Measurements from ENCODE around the gene ABHD12B.

The ABHD12B gene

DNA sequence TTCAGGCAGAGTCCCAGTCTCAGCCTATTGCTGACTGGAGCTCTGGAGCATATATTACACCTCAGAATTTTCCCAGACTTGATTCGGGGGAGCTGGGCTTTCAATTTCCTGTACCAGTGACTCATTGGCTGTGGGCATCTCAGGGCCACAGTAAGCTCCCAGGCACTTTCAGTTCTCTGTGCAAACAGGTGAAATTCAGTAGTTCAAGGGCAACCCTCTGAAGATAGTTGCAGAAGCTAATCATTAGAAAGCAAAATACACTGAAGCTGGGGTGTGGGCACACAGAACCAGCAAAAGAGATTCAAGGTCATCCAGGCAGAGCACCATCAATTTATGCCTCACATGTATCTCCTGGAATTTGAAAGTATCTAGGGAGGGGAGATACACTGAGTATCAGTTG, 32.8 kb upstream of the ABHD12B start:
- in situ Hi-C loops (cut with MboI; ENCODE audit: low sequenced_read_pairs): no loop called here

DNA sequence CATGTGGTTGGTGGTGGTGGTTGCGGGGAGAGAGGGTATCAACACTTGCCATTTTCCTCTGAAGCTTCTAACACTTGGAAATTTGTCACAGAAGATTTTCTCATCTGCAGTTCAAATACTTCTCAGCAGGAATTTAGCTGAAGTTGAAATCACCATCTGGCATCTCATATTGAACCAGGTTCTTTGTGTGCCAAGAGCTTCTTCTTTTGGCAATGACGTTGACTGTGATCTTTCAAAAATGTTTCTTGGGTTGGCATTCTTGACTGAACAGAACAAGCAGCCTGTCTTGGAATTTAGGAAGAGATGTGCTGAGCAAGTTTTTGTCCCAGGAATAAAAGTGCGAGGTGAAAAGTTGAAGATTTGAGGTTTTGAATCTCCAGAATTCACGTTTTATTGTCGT, 32.2 kb upstream of the ABHD12B start:
- in situ Hi-C loops (cut with MboI; ENCODE audit: low sequenced_read_pairs): no loop called here

DNA sequence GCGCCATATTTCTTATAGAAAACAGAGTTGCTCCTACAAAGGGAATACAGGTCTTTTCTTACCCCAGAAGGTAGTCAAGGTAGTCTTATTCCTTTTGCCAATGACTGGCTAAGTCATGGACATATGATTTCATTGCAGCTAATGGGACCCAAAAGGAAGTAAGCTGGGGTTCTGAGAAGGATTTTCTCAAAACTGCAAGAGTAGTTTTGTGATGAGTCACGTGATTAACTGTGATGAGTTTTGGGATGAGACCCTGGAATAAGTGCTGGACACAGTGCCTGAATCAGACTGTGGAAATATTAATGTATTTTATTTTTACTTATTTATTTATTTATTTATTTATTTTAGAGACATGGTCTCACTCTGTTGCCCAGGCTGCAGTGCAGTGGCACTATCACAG, 27.5 kb upstream of the ABHD12B start:
- in situ Hi-C loops (cut with MboI; ENCODE audit: low sequenced_read_pairs): no loop called here

DNA sequence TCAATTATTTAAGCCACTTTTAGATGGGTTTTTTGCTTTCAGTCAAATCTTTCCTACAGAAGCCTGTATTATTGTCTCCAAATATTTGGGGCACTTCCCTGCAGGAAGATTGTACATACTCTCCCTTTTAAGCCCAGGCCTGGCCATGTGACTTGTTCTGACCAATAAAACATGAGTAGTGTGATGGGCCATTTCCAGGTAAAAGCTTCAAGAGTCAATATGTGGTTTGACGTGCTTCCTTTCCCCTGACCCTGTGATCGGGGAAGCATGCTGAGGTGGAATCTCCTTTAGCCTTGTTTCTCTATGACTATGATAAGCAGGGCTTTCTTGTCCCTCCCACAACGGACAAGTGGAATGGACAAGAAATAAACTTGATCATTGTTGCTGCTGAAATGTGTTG, 26.7 kb upstream of the ABHD12B start:
- in situ Hi-C loops (cut with MboI; ENCODE audit: low sequenced_read_pairs): no loop called here

- in situ Hi-C loops (cut with MboI; ENCODE audit: low sequenced_read_pairs): no loop called here
Observed at GRCh38 chr14:50846226-50846880, 25.5 kb upstream of the ABHD12B start.

- in situ Hi-C loops (cut with MboI; ENCODE audit: low sequenced_read_pairs): no loop called here
Observed at GRCh38 chr14:50853891-50854290, 18.0 kb upstream of the ABHD12B start.

DNA sequence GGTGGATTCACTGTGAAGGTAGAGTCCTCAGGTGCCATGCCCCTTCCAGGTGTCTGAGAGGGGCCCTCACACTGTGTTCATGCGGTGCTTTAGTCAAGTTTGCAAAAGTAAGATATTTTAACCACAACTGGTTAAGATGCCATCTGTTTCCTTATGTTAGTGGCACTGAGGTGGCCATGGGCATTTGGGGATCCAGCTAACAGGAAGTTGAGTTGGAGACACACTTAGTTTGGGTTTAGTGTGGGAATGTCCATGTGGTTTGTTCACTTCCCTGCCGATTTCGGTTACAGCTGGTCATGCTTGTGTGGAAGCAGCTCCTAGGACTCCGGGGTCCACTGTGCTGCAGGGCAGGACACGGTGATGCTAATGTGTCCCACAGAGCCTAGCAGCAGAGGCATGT, 17.3 kb upstream of the ABHD12B start:
- in situ Hi-C loops (cut with MboI; ENCODE audit: low sequenced_read_pairs): no loop called here

- in situ Hi-C loops (cut with MboI; ENCODE audit: low sequenced_read_pairs): no loop called here
Observed at GRCh38 chr14:50855558-50855957, 16.3 kb upstream of the ABHD12B start.

DNA sequence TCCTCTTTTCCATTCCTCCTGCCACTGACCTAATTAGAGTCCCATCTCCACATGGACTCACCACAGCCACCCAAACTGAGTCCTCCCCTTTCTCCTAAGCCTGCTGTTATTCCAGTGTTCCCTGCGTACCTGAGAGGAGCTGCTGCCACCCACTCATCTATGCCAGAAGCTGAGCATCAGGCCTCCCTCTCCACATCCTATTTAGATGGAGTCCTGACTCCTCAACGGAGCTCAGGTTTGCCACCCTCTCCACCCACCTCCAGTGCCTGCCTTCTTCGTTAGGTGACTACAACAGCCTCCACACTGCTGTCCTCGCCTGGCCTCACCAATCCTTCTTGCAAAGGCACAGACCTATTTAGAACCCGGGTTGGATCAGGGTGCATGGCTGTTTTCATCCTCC, 15.2 kb upstream of the ABHD12B start:
- in situ Hi-C loops (cut with MboI; ENCODE audit: low sequenced_read_pairs): no loop called here

GRCh38 chr14:50859296-50859624, 12.6 kb upstream of the ABHD12B start:
- in situ Hi-C loops (cut with MboI; ENCODE audit: low sequenced_read_pairs): no loop called here

GRCh38 chr14:50860478-50861086, 11.3 kb upstream of the ABHD12B start:
- in situ Hi-C loops (cut with MboI; ENCODE audit: low sequenced_read_pairs): no loop called here

- in situ Hi-C loops (cut with MboI; ENCODE audit: low sequenced_read_pairs): no loop called here
Observed at GRCh38 chr14:50862036-50862570, 9.8 kb upstream of the ABHD12B start.

DNA sequence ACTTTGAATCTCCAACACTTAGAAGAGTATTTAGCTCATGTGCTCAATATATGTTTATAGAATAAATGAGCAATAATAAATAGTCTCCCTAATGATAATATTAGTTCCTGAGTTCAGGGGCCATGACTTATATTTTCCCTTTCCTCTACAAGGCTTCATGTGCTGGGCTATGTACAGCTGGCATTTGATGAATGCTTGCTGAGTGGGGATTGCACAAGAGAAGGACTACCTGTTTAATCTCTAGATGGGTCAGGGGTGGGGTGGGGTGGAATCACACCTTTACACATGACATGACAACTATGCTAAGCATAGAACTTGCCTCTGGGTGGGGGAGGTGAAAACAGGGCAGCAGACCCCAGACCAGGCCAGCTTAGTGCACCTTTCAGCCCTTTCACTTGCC, 7.6 kb upstream of the ABHD12B start:
- in situ Hi-C loops (cut with MboI; ENCODE audit: low sequenced_read_pairs): no loop called here

DNA sequence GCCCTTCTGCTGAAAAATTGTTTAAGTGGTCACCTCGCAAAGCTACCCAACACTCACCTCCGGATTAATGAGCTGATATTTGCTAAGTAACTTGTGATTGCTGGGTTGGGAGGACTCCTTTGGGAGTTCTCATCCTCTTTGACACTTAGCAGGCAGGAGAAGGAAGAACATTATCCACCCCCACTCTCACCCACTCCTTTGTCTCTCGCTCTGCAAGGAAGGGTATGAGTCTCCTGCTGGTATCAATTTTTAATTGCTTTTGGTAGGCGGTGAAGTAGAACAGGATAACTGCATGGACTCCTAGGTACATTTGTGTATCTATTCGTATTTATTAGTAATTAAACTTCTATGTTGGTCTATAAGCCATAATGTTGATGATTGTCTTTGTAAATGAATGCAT, 6.9 kb upstream of the ABHD12B start:
- in situ Hi-C loops (cut with MboI; ENCODE audit: low sequenced_read_pairs): no loop called here

DNA sequence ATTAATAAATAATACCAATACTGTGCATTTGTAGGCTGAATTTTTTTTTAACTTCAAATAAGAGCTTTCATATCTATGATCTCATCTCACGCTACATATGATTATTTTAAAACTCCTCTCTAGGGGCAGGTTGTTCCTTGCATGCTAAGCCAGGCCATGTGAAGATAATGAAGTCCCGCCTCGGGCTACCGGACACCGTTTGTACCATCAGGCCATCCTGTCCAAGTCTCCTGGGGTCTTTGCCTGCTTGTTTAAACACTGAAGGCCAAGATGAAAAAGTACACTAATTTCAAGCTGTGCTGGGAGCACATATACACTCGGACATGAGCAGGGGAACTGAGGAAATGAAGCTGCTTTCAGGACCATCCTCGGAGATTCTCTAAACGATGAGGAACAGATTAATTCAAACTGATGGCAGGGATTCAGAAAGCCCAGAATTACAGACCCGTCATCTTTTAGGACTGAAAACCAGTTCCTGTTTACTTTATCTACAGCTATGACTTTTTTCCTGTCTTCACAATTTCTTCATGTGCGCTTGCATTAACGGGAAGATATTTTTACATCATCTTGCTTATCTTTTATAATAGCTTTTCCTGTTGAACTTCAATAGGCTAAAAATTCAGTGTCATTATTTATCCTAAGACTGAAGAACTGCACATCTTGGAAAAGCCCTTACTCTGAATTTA, 6.3 kb upstream of the ABHD12B start:
- in situ Hi-C loops (cut with MboI; ENCODE audit: low sequenced_read_pairs): no loop called here

DNA sequence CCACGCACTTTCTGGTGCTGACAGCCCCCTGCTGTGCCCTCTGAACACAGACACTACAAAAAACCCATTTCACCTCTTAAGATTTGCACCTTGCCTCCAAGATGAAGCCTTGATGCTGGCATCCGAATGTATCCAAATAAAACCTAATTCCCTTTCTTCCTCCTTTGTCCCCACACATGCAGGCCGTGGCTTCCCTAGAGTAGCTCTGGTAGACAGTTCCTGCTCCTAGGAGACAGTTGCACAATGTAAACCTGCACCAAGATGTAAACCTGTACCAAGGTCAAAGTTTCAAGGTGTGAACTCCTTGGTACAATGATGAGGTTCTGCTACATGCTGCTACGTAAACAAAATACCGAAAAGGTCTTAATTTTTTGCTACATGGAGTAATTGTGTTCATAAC, 625 bp upstream of the ABHD12B start:
- in situ Hi-C loops (cut with MboI; ENCODE audit: low sequenced_read_pairs): no loop called here

DNA sequence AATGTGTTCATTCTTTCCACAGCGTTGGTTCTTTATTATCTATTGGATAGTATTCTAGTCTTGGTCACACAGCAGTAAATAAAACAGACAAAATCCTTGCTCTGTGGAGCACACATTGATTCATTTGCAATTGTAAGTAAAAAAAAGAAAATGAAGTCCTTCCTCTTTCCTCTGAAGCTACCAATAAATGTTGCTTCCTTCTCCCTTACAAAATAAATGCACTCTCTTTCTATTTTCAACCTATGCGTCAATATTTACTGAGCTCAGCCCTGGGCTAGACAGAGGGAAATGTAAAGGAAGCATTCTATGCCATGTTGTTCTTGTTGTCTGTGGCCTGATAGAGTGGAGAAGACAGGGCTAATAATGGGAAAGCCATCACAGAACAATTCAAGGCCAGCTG, 2.9 kb downstream of the ABHD12B start:
- in situ Hi-C loops (cut with MboI; ENCODE audit: low sequenced_read_pairs): no loop called here

DNA sequence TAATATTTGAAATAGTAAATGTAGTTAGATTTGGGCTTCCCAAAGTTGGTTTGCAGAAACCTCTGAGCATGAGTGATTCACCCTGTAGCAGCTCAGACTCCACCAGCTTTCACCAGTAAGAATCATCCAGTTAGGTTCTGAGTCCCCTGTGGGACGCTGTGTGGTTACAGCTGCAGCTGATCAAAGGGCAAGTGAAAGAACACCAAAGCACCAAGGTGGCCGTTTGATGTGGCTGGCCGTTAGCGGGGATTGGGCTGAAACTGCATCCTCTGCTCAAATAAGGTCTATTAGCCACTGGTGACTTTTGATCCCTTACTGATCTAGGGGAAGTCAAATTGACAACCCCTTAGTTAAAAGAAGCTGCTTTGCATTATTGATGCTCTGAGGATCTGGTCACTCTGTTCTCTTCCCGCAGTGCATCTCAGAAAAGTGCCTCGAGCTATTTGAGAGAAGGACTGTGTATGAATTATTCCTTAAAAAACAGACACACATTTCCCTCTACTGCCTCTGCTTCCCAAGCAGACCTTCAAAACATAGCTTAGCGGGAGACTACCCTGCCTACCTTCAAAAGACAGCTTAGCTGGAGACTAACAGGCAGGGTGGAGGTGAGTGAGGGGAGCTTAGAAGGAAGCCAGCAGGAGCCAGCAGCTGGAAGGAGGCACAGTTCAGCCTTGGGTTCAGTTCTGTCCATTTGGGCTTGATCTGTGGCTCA, 3.7 kb downstream of the ABHD12B start:
- in situ Hi-C loops (cut with MboI; ENCODE audit: low sequenced_read_pairs): no loop called here

DNA sequence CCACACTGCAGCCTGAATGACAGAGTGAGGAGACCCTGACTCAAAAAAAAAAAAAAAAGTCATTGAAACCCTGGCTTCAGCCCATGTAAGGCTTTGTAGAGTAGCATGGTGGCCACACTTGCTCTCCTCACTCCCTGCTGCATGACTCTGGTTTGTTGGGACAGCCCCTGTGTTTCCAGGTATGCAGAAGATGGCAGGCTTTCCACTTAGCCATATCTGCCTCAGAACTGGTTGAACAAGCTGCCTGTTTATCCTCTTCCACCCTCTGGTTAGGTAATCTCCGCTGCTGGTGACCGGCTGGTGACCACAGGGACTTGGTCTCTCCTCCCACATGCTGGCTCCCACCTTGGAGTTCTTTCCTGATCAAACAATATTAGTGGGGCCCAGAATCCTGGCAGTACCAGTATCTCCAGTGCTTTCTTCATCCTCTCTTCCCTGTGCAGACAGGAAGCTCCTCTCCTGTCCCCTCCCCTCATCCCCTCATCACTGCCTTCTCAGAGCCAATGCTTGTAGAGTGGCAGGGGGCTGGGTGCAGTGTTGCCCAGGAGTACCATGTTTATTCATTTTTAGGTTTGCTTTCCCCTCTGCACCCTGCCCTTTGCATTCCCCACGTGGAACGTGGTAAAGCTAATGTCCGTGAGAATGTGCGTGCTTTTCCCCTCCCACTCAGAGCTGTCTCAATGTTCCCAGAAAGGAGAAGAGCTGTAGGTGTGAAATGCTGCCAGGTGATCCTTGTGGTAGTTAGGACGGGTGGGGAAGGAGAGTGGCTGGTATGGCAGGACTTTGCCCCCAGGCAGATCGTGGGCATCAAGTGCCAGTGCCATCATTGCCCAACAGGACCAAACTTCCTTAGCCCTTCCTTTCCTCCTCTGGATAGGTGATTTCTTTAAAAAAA, 11.3 kb downstream of the ABHD12B start:
- in situ Hi-C loops (cut with MboI; ENCODE audit: low sequenced_read_pairs): no loop called here

- in situ Hi-C loops (cut with MboI; ENCODE audit: low sequenced_read_pairs): no loop called here
Observed at GRCh38 chr14:50883827-50884197, 12.0 kb downstream of the ABHD12B start.

GRCh38 chr14:50887476-50887875, 15.6 kb downstream of the ABHD12B start:
- in situ Hi-C loops (cut with MboI; ENCODE audit: low sequenced_read_pairs): no loop called here

Measured in hTERT RPE-1 (cell line).